ENCODE data around the gene MGLL. TPM values are rescaled to one million over a fixed set of nuclear protein-coding genes. Genes with fewer than 3 reads are reported as not detected.

Gene MGLL
- total and polyA plus RNA-seq, 7 donors, result 24.7 to 220 (median 46.8) TPM

GRCh38 chr3:127769284-127770081 is 52.8 kb downstream of the MGLL start:
- DNase-seq, result no peak

GRCh38 chr3:127768346-127769008 is 53.8 kb downstream of the MGLL start:
- H3K4me3 ChIP-seq, result no peak overlapping the region
- H3K36me3 ChIP-seq, result no peaks in the 10 kb centered on the region
- no peak for TF ChIP-seq CTCF (IDR thresholded peaks at IDR 0.05)
- TF ChIP-seq POLR2AphosphoS5 (IDR thresholded peaks at IDR 0.05), result peak in 1 of 4 donors; percentile 29
- intact Hi-C loops (cut with DNase I), result no loop called here
- peaks cover 0 to 4% (median 0%) of the 10 kb centered on the region in 4 donors for H3K9me3 ChIP-seq
- H3K4me1 ChIP-seq, result peaks cover 0 to 39% (median 13%) of the 10 kb centered on the region in 4 donors
- no peak for DNase-seq
- peak overlapping the region; percentile 37 to 74 (median 57) for H3K27ac ChIP-seq
- WGBS, 2 donors, result 66 to 78% methylated on average over 4 of the region's 4 CpGs
- H3K27me3 ChIP-seq, result no peaks in the 10 kb centered on the region

More at GRCh38 chr3:127769284-127770081, 52.8 kb downstream of the MGLL start:
- intact Hi-C loops (cut with DNase I), result no loop called here
- WGBS, 2 donors, result 91 to 95% methylated on average over 13 of the region's 13 CpGs
- H3K4me3 ChIP-seq, result no peak overlapping the region
- no peaks in the 10 kb centered on the region for H3K27me3 ChIP-seq
- peaks cover 0 to 42% (median 7%) of the 10 kb centered on the region in 4 donors for H3K4me1 ChIP-seq
- peaks cover 0 to 4% (median 0%) of the 10 kb centered on the region in 4 donors for H3K9me3 ChIP-seq
- H3K36me3 ChIP-seq, result no peaks in the 10 kb centered on the region
- no peak for TF ChIP-seq EP300 (IDR thresholded peaks at IDR 0.05)
- TF ChIP-seq CTCF (IDR thresholded peaks at IDR 0.05), result no peak
- H3K27ac ChIP-seq, result peak overlapping the region; percentile 37 to 74 (median 57)

- H3K27ac ChIP-seq, result peak overlapping the region in 1 of 4 donors; percentile 68
- intact Hi-C loops (cut with DNase I), result no loop called here
- H3K36me3 ChIP-seq, result no peaks in the 10 kb centered on the region
- peaks cover 0 to 4% (median 0%) of the 10 kb centered on the region in 4 donors for H3K9me3 ChIP-seq
- H3K4me1 ChIP-seq, result peaks cover 0 to 46% (median 21%) of the 10 kb centered on the region in 4 donors
- TF ChIP-seq POLR2A (IDR thresholded peaks at IDR 0.05) (no peak), EP300 (IDR thresholded peaks at IDR 0.05) (no peak), CTCF (IDR thresholded peaks at IDR 0.05) (no peak), POLR2AphosphoS5 (IDR thresholded peaks at IDR 0.05) (no peak)
- no peak overlapping the region for H3K4me3 ChIP-seq
- H3K27me3 ChIP-seq, result no peaks in the 10 kb centered on the region
- DNase-seq, result no peak
- WGBS, 2 donors, result 18 to 65% methylated on average over 1 of the region's 1 CpG
These were observed 55.2 kb downstream of the MGLL start for GRCh38 chr3:127767126-127767525.

- H3K27me3 ChIP-seq, result no peaks in the 10 kb centered on the region
- no peaks in the 10 kb centered on the region for H3K36me3 ChIP-seq
- no peak for TF ChIP-seq CTCF (IDR thresholded peaks at IDR 0.05)
- TF ChIP-seq EP300 (IDR thresholded peaks at IDR 0.05), result no peak
- no peak for TF ChIP-seq POLR2A (IDR thresholded peaks at IDR 0.05)
- no peak for TF ChIP-seq POLR2AphosphoS5 (IDR thresholded peaks at IDR 0.05)
- H3K9me3 ChIP-seq, result peaks cover 0 to 4% (median 0%) of the 10 kb centered on the region in 4 donors
- WGBS, 2 donors, result 94 to 95% methylated on average over 7 of the region's 7 CpGs
- H3K27ac ChIP-seq, result no peak overlapping the region
- no peak overlapping the region for H3K4me3 ChIP-seq
- DNase-seq, result no peak
- H3K4me1 ChIP-seq, result peaks cover 0 to 60% (median 35%) of the 10 kb centered on the region in 4 donors
- intact Hi-C loops (cut with DNase I), result no loop called here
These were observed 56.6 kb downstream of the MGLL start for GRCh38 chr3:127765735-127766134.
